Astrocyte (in vitro differentiated cells and primary cell): ENCODE data around the gene MLXIPL. TPM values are rescaled to one million over a fixed set of nuclear protein-coding genes. Genes with fewer than 3 reads are reported as not detected.

Experiments used
- DNase-seq: peaks from one replicate; pipeline ENCODE4 v3.0.0-alpha.2; 2010; ENCODE audit warnings: low read depth
- FAIRE-seq: peaks from 2 replicates; lab custom pipeline; 2011; peaks lifted over from hg19 to GRCh38; lab: Jason Lieb, UNC
- H2AFZ ChIP-seq: 2 replicates; pipeline ENCODE4 v1.6.0; 2012; ENCODE audit warnings: low read depth, low read length, inconsistent platforms
- H3K27ac ChIP-seq: 2 replicates; pipeline ENCODE4 v1.5.1; 2011; ENCODE audit warnings: low read depth, low read length, inconsistent platforms
- H3K27me3 ChIP-seq: 2 replicates; pipeline ENCODE4 v1.6.0; 2011; ENCODE audit warnings: low read length, inconsistent platforms; ENCODE audit not compliant: insufficient read depth
- H3K36me3 ChIP-seq: 2 replicates; pipeline ENCODE4 v1.5.1; 2011; ENCODE audit warnings: low read length, inconsistent platforms; ENCODE audit not compliant: insufficient read depth
- H3K4me1 ChIP-seq: 2 replicates; pipeline ENCODE4 v1.5.1; 2011; ENCODE audit warnings: low read length, inconsistent platforms; ENCODE audit not compliant: insufficient read depth
- H3K4me2 ChIP-seq: 2 replicates; pipeline ENCODE4 v1.6.0; 2012; ENCODE audit warnings: low read length, inconsistent platforms
- H3K4me3 ChIP-seq: 2 replicates; pipeline ENCODE4 v1.5.1; 2011; ENCODE audit warnings: low read depth, mild to moderate bottlenecking, low read length, inconsistent platforms; ENCODE audit not compliant: insufficient read depth
- H3K79me2 ChIP-seq: 2 replicates; pipeline ENCODE4 v1.6.0; 2012; ENCODE audit warnings: mild to moderate bottlenecking, low read length, inconsistent platforms; ENCODE audit not compliant: insufficient read depth
- H3K9ac ChIP-seq: 2 replicates; pipeline ENCODE4 v1.6.0; 2012; ENCODE audit warnings: mild to moderate bottlenecking, low read length, inconsistent platforms
- H3K9me3 ChIP-seq: 2 replicates; pipeline ENCODE4 v1.5.1; 2012; ENCODE audit warnings: low read depth, mild to moderate bottlenecking, low read length, inconsistent platforms; ENCODE audit not compliant: insufficient read depth
- H4K20me1 ChIP-seq: 2 replicates; pipeline ENCODE4 v1.6.0; 2012; ENCODE audit warnings: low read length, inconsistent platforms; ENCODE audit not compliant: insufficient read depth
- H3K27ac Mint-ChIP-seq: one replicate; pipeline ENCODE4 v1.8.0; 2021; ENCODE audit warnings: mild to moderate bottlenecking, mixed read lengths; ENCODE audit not compliant: unreplicated experiment
- H3K27me3 Mint-ChIP-seq: one replicate; pipeline ENCODE4 v1.8.0; 2021; ENCODE audit warnings: low read depth, mixed read lengths; ENCODE audit not compliant: unreplicated experiment
- H3K36me3 Mint-ChIP-seq: one replicate; pipeline ENCODE4 v1.8.0; 2021; ENCODE audit warnings: low read depth, mixed read lengths; ENCODE audit not compliant: unreplicated experiment
- H3K4me1 Mint-ChIP-seq: one replicate; pipeline ENCODE4 v1.8.0; 2021; ENCODE audit warnings: low read depth, mixed read lengths; ENCODE audit not compliant: unreplicated experiment
- H3K4me3 Mint-ChIP-seq: one replicate; pipeline ENCODE4 v1.8.0; 2021; ENCODE audit warnings: mild to moderate bottlenecking, moderate library complexity, mixed read lengths; ENCODE audit not compliant: unreplicated experiment
- H3K9me3 Mint-ChIP-seq: one replicate; pipeline ENCODE4 v1.8.0; 2021; ENCODE audit warnings: mild to moderate bottlenecking, mixed read lengths; ENCODE audit not compliant: unreplicated experiment
- EZH2 ChIP-seq: IDR thresholded peaks from 2 replicates; pipeline ENCODE4 v1.6.1; 2012; ENCODE audit warnings: mild to moderate bottlenecking, low read length, inconsistent platforms; ENCODE audit not compliant: insufficient read depth
- total RNA-seq: library from RNA; stranded (reverse); gene quantifications from 2 replicates; pipeline ENCODE4 v1.2.1, GENCODE V29; 2021
- TF ChIP-seq, protein P1 (sequence below): IDR thresholded peaks from 2 replicates; pipeline ENCODE4 v1.5.1; 2011; ENCODE audit warnings: low read depth, mild to moderate bottlenecking, inconsistent platforms, low read length, moderate library complexity; ENCODE audit not compliant: insufficient read depth

MLXIPL gene
- total RNA-seq, 1 donor from 2014 or later = 0.41 TPM

DNA sequence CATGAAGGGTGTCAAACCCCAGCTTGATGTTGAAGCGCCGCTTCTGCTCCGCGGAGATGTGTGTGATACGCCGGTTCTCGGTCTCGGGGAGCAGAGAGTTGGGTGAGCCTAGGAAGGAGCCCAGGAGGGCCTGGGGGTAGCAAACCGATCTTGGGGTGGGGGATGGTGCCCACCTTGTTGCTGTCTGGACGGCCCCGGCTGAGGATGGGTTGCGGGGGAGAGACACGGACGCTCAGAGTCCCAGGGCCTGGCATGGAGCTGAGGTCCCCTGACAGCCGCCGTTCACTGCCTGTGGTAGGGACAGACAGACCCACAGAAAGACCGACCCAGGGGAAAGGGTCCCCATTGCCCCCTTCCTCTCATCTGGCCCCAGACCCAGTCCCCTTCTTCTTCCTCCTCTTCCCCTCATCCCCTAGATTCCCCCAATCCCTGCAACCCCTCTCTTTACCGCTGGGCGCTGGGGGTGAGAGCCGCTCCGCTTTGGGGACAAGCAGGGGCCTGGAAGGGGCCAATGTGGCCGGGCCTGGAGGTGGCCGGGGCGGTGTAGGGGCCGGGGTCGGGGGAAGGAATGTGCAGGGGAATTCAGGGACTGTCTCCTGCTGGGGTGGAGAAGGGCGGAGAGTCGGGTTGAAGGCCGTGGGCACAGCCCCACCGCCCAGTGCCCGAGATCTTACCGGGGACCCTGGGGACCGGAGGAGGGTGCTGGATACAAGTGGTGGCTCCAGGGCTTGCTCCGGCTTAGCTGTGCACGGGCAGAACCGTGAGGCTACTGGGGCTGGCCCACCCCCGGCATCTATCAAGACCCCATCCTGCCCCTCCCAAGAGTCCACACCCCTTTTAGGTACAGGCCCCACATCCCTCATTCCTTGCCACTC is 27.9 kb downstream of the MLXIPL start:
- Histone ChIP-seq H3K4me2 (no peak overlapping the region), H3K4me1 (no peaks in the 10 kb centered on the region), H3K4me3 (no peak overlapping the region), H3K36me3 (no peaks in the 10 kb centered on the region), H2AFZ (no peak overlapping the region), H3K27ac (no peak overlapping the region), H4K20me1 (no peaks in the 10 kb centered on the region), H3K9ac (no peak overlapping the region), H3K79me2 (no peaks in the 10 kb centered on the region), H3K9me3 (no peaks in the 10 kb centered on the region), H3K27me3 (peaks cover 3% of the 10 kb centered on the region)
- H3K9me3 Mint-ChIP-seq = no peaks in the 10 kb centered on the region
- no peak overlapping the region for H3K4me3 Mint-ChIP-seq
- H3K27me3 Mint-ChIP-seq = peaks cover 39% of the 10 kb centered on the region
- TF ChIP-seq, protein P1, sequence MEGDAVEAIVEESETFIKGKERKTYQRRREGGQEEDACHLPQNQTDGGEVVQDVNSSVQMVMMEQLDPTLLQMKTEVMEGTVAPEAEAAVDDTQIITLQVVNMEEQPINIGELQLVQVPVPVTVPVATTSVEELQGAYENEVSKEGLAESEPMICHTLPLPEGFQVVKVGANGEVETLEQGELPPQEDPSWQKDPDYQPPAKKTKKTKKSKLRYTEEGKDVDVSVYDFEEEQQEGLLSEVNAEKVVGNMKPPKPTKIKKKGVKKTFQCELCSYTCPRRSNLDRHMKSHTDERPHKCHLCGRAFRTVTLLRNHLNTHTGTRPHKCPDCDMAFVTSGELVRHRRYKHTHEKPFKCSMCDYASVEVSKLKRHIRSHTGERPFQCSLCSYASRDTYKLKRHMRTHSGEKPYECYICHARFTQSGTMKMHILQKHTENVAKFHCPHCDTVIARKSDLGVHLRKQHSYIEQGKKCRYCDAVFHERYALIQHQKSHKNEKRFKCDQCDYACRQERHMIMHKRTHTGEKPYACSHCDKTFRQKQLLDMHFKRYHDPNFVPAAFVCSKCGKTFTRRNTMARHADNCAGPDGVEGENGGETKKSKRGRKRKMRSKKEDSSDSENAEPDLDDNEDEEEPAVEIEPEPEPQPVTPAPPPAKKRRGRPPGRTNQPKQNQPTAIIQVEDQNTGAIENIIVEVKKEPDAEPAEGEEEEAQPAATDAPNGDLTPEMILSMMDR = no peak
- no peak for TF ChIP-seq EZH2
- H3K36me3 Mint-ChIP-seq = no peaks in the 10 kb centered on the region
- no peak for DNase-seq
- no peak for FAIRE-seq
- no peaks in the 10 kb centered on the region for H3K4me1 Mint-ChIP-seq
- H3K27ac Mint-ChIP-seq = no peak overlapping the region

GRCh38 chr7:73595358-73595757 is 29.0 kb downstream of the MLXIPL start:
- peaks cover 39% of the 10 kb centered on the region for H3K27me3 Mint-ChIP-seq
- H3K4me3 Mint-ChIP-seq = no peak overlapping the region
- no peak for TF ChIP-seq EZH2
- TF ChIP-seq, protein P1 = no peak
- Histone ChIP-seq H3K79me2 (no peaks in the 10 kb centered on the region), H3K9me3 (no peaks in the 10 kb centered on the region), H3K4me1 (no peaks in the 10 kb centered on the region), H3K4me3 (no peak overlapping the region), H3K4me2 (no peak overlapping the region), H3K27me3 (peaks cover 3% of the 10 kb centered on the region), H3K36me3 (no peaks in the 10 kb centered on the region), H2AFZ (no peak overlapping the region), H4K20me1 (no peaks in the 10 kb centered on the region), H3K9ac (no peak overlapping the region), H3K27ac (no peak overlapping the region)
- DNase-seq = no peak
- H3K36me3 Mint-ChIP-seq = no peaks in the 10 kb centered on the region
- no peak overlapping the region for H3K27ac Mint-ChIP-seq
- no peaks in the 10 kb centered on the region for H3K9me3 Mint-ChIP-seq
- H3K4me1 Mint-ChIP-seq = no peaks in the 10 kb centered on the region
- FAIRE-seq = no peak
